K562 (cell line): ENCODE data around the gene FLT1. TPM values are rescaled to one million over a fixed set of nuclear protein-coding genes. Genes with fewer than 3 reads are reported as not detected.

ENCODE experiments used
- ATAC-seq: fragments of 200-7000 bp; cut with Tn5 transposase; 3 replicates; pipeline ENCODE4 v1.9.1; 2020; ENCODE audit warnings: moderate library complexity
- BruUV-seq: library from RNA; stranded (reverse); fragments of 400-500 nt; replicated peaks from 2 replicates; lab custom pipeline; 2021; lab: Mats Ljungman, UMichigan
- CTCF ChIA-PET: fragments of 300-600 bp; formaldehyde crosslinking; extraction: SDS; loops from one replicate; lab custom pipeline; 2021; ENCODE audit warnings: low intra/inter-chr PET ratio; lab: Yijun Ruan, JAX
- POLR2A ChIA-PET: fragments of 300-600, 350-650 bp; sonication (Branson Sonifier 250); formaldehyde crosslinking; extraction: SDS; loops from one replicate; lab custom pipeline; 2021; ENCODE audit warnings: antibody characterized with exemption, inconsistent platforms; lab: Yijun Ruan, JAX
- DNase-seq, 4 experiments: peaks; one replicate each; pipeline versions ENCODE4 v3.0.0 to v3.0.0-alpha.2; 2011 to 2018; ENCODE audit warnings: low spot score in 3 of 4, mixed read lengths in 3 of 4; ENCODE audit errors: extremely low read depth in 1 of 4
- FAIRE-seq: peaks from 2 replicates; lab custom pipeline; 2011; peaks lifted over from hg19 to GRCh38; lab: Jason Lieb, UNC
- H2AFZ ChIP-seq: 2 replicates; pipeline ENCODE4 v1.6.0; 2011; ENCODE audit warnings: low read depth, low read length, control low read depth, inconsistent platforms
- H3K27ac ChIP-seq: fragments of 200-600 bp; 3 replicates; pipeline ENCODE4 v1.8.0; 2011; ENCODE audit warnings: low read depth, mild to moderate bottlenecking, control low read depth, inconsistent platforms, low read length, moderate library complexity, mixed read lengths; ENCODE audit errors: extremely low read depth
- H3K27me3 ChIP-seq, 2 experiments: fragments of 300-600 bp in 1 of 2; 2 replicates in 1 of 2; 3 replicates in 1 of 2; pipeline versions ENCODE4 v1.6.0 to v1.8.0; 2011; ENCODE audit warnings: inconsistent platforms in 2 of 2, low read length in 2 of 2, mild to moderate bottlenecking in 1 of 2, mixed read lengths in 1 of 2, moderate library complexity in 1 of 2; ENCODE audit not compliant: control insufficient read depth in 2 of 2, insufficient read depth in 2 of 2
- H3K36me3 ChIP-seq: fragments of 300-600 bp; 3 replicates; pipeline ENCODE4 v1.8.0; 2011; ENCODE audit warnings: mild to moderate bottlenecking, low read length, inconsistent platforms; ENCODE audit not compliant: control insufficient read depth, insufficient read depth
- H3K4me1 ChIP-seq, 2 experiments: fragments of 200-600 bp in 1 of 2; replicated peaks in 1 of 2; 2 replicates in 1 of 2; 3 replicates in 1 of 2; pipeline versions ENCODE4 v1.5.1 to v1.8.0; 2011; ENCODE audit warnings: inconsistent platforms in 2 of 2, low read length in 2 of 2, mild to moderate bottlenecking in 1 of 2, mixed read lengths in 1 of 2, moderate library complexity in 1 of 2; ENCODE audit not compliant: control insufficient read depth in 2 of 2, insufficient read depth in 2 of 2
- H3K4me2 ChIP-seq: 2 replicates; pipeline ENCODE4 v1.6.1; 2011; ENCODE audit warnings: low read length, control low read depth, inconsistent platforms, mixed read lengths; ENCODE audit not compliant: insufficient read depth
- H3K4me3 ChIP-seq: fragments of 200-600 bp; sonication (generic), shearing (Covaris generic); 2 replicates; pipeline ENCODE4 v1.5.1; 2016; ENCODE audit warnings: control low read depth, inconsistent platforms
- H3K79me2 ChIP-seq: fragments of 200-600 bp; 3 replicates; pipeline ENCODE4 v1.8.0; 2011; ENCODE audit warnings: low read length, inconsistent platforms; ENCODE audit not compliant: control insufficient read depth, insufficient read depth
- H3K9ac ChIP-seq, 2 experiments: 2 replicates each; pipeline versions ENCODE4 v1.6.0 to v1.6.1; 2011; ENCODE audit warnings: low read depth in 2 of 2, low read length in 2 of 2, control low read depth in 1 of 2, inconsistent platforms in 1 of 2, mild to moderate bottlenecking in 1 of 2, mixed read lengths in 1 of 2; ENCODE audit not compliant: insufficient read depth in 1 of 2
- H3K9me1 ChIP-seq: one replicate; pipeline ENCODE4 v1.6.0; 2011; ENCODE audit warnings: inconsistent platforms, mild to moderate bottlenecking, low read length, moderate library complexity; ENCODE audit not compliant: control insufficient read depth, insufficient read depth
- H3K9me3 ChIP-seq: replicated peaks from 2 replicates; pipeline ENCODE4 v1.5.1; 2011; ENCODE audit warnings: low read depth, low read length, inconsistent platforms; ENCODE audit not compliant: control insufficient read depth, insufficient read depth
- H4K20me1 ChIP-seq: replicated peaks from 2 replicates; pipeline ENCODE4 v1.6.1; 2011; ENCODE audit warnings: low read length, inconsistent platforms, mixed read lengths; ENCODE audit not compliant: control insufficient read depth, insufficient read depth
- CBX5 ChIP-seq: IDR thresholded peaks from 2 replicates; pipeline ENCODE4 v1.6.1; 2014; ENCODE audit warnings: low read depth, borderline replicate concordance
- DNMT1 ChIP-seq: fragments of 450-650 bp; IDR thresholded peaks from 2 replicates; pipeline ENCODE4 v1.6.1; 2016; ENCODE audit warnings: antibody characterized with exemption, mild to moderate bottlenecking
- ETV6 ChIP-seq, 3 experiments: fragments of 150-350 bp in 1 of 3; sonication (generic) in 1 of 3; formaldehyde crosslinking in 1 of 3; IDR thresholded peaks; 2 replicates each; pipeline versions ENCODE4 v1.6.1 to v1.8.0; 2014 to 2022; ENCODE audit warnings: borderline replicate concordance in 2 of 3, low read depth in 2 of 3, antibody characterized with exemption in 1 of 3, low read length in 1 of 3, mild to moderate bottlenecking in 1 of 3, missing genetic modification reagents in 1 of 3
- LEF1 ChIP-seq: fragments of 450-650 bp; IDR thresholded peaks from 2 replicates; pipeline ENCODE4 v1.6.1; 2016; ENCODE audit warnings: mild to moderate bottlenecking
- NCOR1 ChIP-seq: fragments of 450-650 bp; IDR thresholded peaks from 2 replicates; pipeline ENCODE4 v1.6.1; 2016; ENCODE audit warnings: mild to moderate bottlenecking, moderate library complexity
- PHF20 ChIP-seq: fragments of 450-650 bp; IDR thresholded peaks from 2 replicates; pipeline ENCODE4 v1.6.1; 2018; ENCODE audit not compliant: partially characterized antibody
- SIN3A ChIP-seq, 2 experiments: fragments of 150-350 bp in 1 of 2; IDR thresholded peaks; 2 replicates each; pipeline ENCODE4 v1.6.1; 2011 to 2016; ENCODE audit warnings: borderline replicate concordance in 2 of 2, low read depth in 2 of 2, low read length in 2 of 2, mild to moderate bottlenecking in 2 of 2, moderate library complexity in 2 of 2; ENCODE audit not compliant: control insufficient read depth in 1 of 2
- SMARCA5 ChIP-seq: fragments of 450-650 bp; IDR thresholded peaks from 2 replicates; pipeline ENCODE4 v1.6.1; 2016
- SREBF2 ChIP-seq: sonication (generic); formaldehyde crosslinking; IDR thresholded peaks from 2 replicates; pipeline ENCODE4 v1.4.0; 2020; ENCODE audit warnings: mild to moderate bottlenecking, missing genetic modification reagents
- TRIM28 ChIP-seq: fragments of 450-650 bp; IDR thresholded peaks from 2 replicates; pipeline ENCODE4 v1.6.1; 2017
- U2AF2 ChIP-seq: fragments of 200-400 bp; formaldehyde crosslinking; optimal IDR thresholded peaks from 2 replicates; pipeline ENCODE3; 2017; ENCODE audit warnings: low read depth, mild to moderate bottlenecking, low read length
- ZKSCAN1 ChIP-seq: fragments of 150-350 bp; IDR thresholded peaks from 2 replicates; pipeline ENCODE4 v1.6.1; 2016; ENCODE audit warnings: low read depth, low read length
- ZNF75A ChIP-seq: fragments of 450-650 bp; formaldehyde crosslinking; IDR thresholded peaks from 2 replicates; pipeline ENCODE4 v1.4.0; 2020; ENCODE audit warnings: mild to moderate bottlenecking
- WGBS: fragments of 100-300 bp; shearing (Covaris generic); methylation state at CpG from one replicate; pipeline ENCODE4 v1.1.6; 2016; ENCODE audit warnings: low coverage, mixed read lengths; ENCODE audit not compliant: insufficient coverage; ENCODE audit errors: missing lambda C conversion rate; 5-methylcytosine and 5-hydroxymethylcytosine counted together
- in situ Hi-C: fragments of 300-500 bp; cut with MboI; formaldehyde crosslinking; loops from 4 replicates; pipeline ENCODE4 v1.15.0; 2018; ENCODE audit warnings: inconsistent platforms, mixed read lengths
- intact Hi-C: fragments of 100-400 bp; cut with micrococcal nuclease; formaldehyde crosslinking; loops from 2 replicates; pipeline ENCODE4 v1.14.2; 2022
- polyA plus RNA-seq, 8 experiments: library from polyadenylated mRNA; depleted of rRNA in 4 of 8; stranded (reverse) in 5 of 8; unstranded in 3 of 8; fragments of >200 nt; fragmentation: Nextera tagmentation in 2 of 8; fragmentation: Illumina TruSeq in 1 of 8; extraction: Ambion mirVana in 2 of 8; extraction: Trizol in 1 of 8; gene quantifications; 2 replicates each; pipeline versions ENCODE4 v1.2.1 to v1.2.3, GENCODE V29; 2011 to 2014; ENCODE audit warnings: inconsistent platforms in 1 of 8, missing spikeins in 1 of 8
- total RNA-seq, 7 experiments: library from RNA; depleted of rRNA in 6 of 7; stranded (reverse); fragments of >200 nt in 6 of 7; fragmentation: Illumina TruSeq in 2 of 7; extraction: Trizol in 2 of 7; gene quantifications; 2 replicates each; pipeline versions ENCODE4 v1.2.1 to v1.2.3, GENCODE V29; 2011 to 2021; ENCODE audit warnings: low replicate concordance in 1 of 7
- TF ChIP-seq, protein P1 (sequence below): fragments of 250-450 bp; sonication (Bioruptor Pico); IDR thresholded peaks from 2 replicates; pipeline ENCODE4 v1.5.0; 2021
- TF ChIP-seq, protein P2 (sequence below): fragments of 450-650 bp; formaldehyde crosslinking; IDR thresholded peaks from 2 replicates; pipeline ENCODE4 v1.4.0; 2020; ENCODE audit warnings: mild to moderate bottlenecking, moderate library complexity
- TF ChIP-seq, protein P3 (sequence below): fragments of 250-450 bp; sonication (Bioruptor Pico); IDR thresholded peaks from 2 replicates; pipeline ENCODE4 v1.4.0; 2020; ENCODE audit warnings: mild to moderate bottlenecking, moderate library complexity
- TF ChIP-seq, protein P4 (sequence below), 3 experiments: IDR thresholded peaks in 2 of 3; conservative IDR thresholded peaks in 1 of 3; 2 replicates each; pipeline ENCODE4 v1.5.1; 2011 to 2012; ENCODE audit warnings: low read length in 3 of 3, mild to moderate bottlenecking in 3 of 3, control low read depth in 2 of 3, improper control_type of control experiment in 1 of 3, inconsistent platforms in 1 of 3, low read depth in 1 of 3, mixed read lengths in 1 of 3, moderate library complexity in 1 of 3; ENCODE audit not compliant: insufficient read depth in 2 of 3

Gene FLT1
- total and polyA plus RNA-seq, 9 of the 15 experiments (the other 6 are each of a cell fraction or from before 2014, with no cell fraction given) = 0.01 to 2.0 (median 0.22) TPM

DNA sequence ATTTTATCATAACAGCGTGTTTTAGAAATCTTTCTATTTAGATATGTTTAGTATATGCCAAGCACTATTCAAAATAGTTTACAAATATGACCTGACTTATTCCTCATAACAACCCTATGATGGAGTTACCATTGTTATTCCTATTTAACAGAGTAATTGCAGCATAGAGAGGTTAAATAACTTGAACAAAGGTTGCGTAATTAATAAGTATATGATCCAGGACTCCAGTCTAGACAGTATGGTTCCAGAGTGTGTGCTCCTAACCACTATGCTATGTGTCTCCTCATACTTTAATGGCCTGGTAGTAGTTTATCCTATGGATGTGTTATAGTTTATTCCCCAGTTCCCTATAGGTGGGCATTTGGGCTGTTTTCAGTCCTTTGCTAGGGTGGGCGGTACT lies 211.3 kb downstream of the FLT1 start:
- ChIA-PET CTCF (no interaction called here), POLR2A (no interaction called here)
- TF ChIP-seq, protein P1, sequence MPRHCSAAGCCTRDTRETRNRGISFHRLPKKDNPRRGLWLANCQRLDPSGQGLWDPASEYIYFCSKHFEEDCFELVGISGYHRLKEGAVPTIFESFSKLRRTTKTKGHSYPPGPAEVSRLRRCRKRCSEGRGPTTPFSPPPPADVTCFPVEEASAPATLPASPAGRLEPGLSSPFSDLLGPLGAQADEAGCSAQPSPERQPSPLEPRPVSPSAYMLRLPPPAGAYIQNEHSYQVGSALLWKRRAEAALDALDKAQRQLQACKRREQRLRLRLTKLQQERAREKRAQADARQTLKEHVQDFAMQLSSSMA (CRISPR knock-in tag) = no peak
- TF ChIP-seq DNMT1 (no peak), U2AF2 (no peak), LEF1 (no peak), SREBF2 (CRISPR knock-in tag) (no peak), SIN3A (IDR thresholded peaks at IDR 0.05; ENCODE audit: borderline replicate concordance in 2 of 2, control insufficient read depth in 1 of 2, low read depth in 2 of 2, low read length in 2 of 2) (no peak), ZKSCAN1 (no peak), PHF20 (no peak), TRIM28 (no peak), NCOR1 (no peak), ZNF75A (CRISPR knock-in tag) (no peak), SMARCA5 (no peak), ETV6 (IDR thresholded peaks at IDR 0.05; ENCODE audit: borderline replicate concordance in 1 of 2, low read depth in 2 of 2, low read length in 1 of 2) (no peak), ETV6 (CRISPR knock-in tag; IDR thresholded peaks at IDR 0.05; ENCODE audit: borderline replicate concordance) (no peak), CBX5 (no peak)
- TF ChIP-seq, protein P2, sequence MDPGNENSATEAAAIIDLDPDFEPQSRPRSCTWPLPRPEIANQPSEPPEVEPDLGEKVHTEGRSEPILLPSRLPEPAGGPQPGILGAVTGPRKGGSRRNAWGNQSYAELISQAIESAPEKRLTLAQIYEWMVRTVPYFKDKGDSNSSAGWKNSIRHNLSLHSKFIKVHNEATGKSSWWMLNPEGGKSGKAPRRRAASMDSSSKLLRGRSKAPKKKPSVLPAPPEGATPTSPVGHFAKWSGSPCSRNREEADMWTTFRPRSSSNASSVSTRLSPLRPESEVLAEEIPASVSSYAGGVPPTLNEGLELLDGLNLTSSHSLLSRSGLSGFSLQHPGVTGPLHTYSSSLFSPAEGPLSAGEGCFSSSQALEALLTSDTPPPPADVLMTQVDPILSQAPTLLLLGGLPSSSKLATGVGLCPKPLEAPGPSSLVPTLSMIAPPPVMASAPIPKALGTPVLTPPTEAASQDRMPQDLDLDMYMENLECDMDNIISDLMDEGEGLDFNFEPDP (CRISPR knock-in tag) = no peak
- TF ChIP-seq, protein P3, sequence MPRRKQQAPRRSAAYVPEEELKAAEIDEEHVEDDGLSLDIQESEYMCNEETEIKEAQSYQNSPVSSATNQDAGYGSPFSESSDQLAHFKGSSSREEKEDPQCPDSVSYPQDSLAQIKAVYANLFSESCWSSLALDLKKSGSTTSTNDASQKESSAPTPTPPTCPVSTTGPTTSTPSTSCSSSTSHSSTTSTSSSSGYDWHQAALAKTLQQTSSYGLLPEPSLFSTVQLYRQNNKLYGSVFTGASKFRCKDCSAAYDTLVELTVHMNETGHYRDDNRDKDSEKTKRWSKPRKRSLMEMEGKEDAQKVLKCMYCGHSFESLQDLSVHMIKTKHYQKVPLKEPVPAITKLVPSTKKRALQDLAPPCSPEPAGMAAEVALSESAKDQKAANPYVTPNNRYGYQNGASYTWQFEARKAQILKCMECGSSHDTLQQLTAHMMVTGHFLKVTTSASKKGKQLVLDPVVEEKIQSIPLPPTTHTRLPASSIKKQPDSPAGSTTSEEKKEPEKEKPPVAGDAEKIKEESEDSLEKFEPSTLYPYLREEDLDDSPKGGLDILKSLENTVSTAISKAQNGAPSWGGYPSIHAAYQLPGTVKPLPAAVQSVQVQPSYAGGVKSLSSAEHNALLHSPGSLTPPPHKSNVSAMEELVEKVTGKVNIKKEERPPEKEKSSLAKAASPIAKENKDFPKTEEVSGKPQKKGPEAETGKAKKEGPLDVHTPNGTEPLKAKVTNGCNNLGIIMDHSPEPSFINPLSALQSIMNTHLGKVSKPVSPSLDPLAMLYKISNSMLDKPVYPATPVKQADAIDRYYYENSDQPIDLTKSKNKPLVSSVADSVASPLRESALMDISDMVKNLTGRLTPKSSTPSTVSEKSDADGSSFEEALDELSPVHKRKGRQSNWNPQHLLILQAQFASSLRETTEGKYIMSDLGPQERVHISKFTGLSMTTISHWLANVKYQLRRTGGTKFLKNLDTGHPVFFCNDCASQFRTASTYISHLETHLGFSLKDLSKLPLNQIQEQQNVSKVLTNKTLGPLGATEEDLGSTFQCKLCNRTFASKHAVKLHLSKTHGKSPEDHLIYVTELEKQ (CRISPR knock-in tag) = no peak
- TF ChIP-seq, protein P4, sequence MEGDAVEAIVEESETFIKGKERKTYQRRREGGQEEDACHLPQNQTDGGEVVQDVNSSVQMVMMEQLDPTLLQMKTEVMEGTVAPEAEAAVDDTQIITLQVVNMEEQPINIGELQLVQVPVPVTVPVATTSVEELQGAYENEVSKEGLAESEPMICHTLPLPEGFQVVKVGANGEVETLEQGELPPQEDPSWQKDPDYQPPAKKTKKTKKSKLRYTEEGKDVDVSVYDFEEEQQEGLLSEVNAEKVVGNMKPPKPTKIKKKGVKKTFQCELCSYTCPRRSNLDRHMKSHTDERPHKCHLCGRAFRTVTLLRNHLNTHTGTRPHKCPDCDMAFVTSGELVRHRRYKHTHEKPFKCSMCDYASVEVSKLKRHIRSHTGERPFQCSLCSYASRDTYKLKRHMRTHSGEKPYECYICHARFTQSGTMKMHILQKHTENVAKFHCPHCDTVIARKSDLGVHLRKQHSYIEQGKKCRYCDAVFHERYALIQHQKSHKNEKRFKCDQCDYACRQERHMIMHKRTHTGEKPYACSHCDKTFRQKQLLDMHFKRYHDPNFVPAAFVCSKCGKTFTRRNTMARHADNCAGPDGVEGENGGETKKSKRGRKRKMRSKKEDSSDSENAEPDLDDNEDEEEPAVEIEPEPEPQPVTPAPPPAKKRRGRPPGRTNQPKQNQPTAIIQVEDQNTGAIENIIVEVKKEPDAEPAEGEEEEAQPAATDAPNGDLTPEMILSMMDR (IDR thresholded peaks at IDR 0.05 in 2 of 3, conservative IDR thresholded peaks at IDR 0.05 in 1 of 3; ENCODE audit: insufficient read depth in 2 of 3, low read depth in 1 of 3, low read length in 3 of 3) = no peak
- WGBS = 94% methylated on average over 3 of the region's 3 CpGs
- H3K4me2 ChIP-seq = no peak overlapping the region
- ATAC-seq = no peak
- no peaks in the 10 kb centered on the region for H3K9me1 ChIP-seq
- intact Hi-C loops (no loop called here), in situ Hi-C loops (no loop called here)
- no peaks in the 10 kb centered on the region for H3K27me3 ChIP-seq
- H3K4me3 ChIP-seq = no peak overlapping the region
- FAIRE-seq = no peak
- H3K36me3 ChIP-seq = peaks cover 53% of the 10 kb centered on the region; the same call in 2 of the 3 replicates
- no peaks in the 10 kb centered on the region for H3K79me2 ChIP-seq
- no peaks in the 10 kb centered on the region for H4K20me1 ChIP-seq
- H2AFZ ChIP-seq = no peak overlapping the region
- no peaks in the 10 kb centered on the region for H3K9me3 ChIP-seq
- H3K4me1 ChIP-seq = no peaks in the 10 kb centered on the region
- no peak overlapping the region for H3K9ac ChIP-seq
- no TSS peak for BruUV-seq
- DNase-seq = no peak
- H3K27ac ChIP-seq = no peak overlapping the region
